ENCODE results near the gene PLCL1. TPM values are rescaled to one million over a fixed set of nuclear protein-coding genes. Genes with fewer than 3 reads are reported as not detected.

PLCL1 gene
- total RNA-seq, 3 donors from 2014 or later: 6.6 to 11.3 (median 11.1) TPM

GRCh38 chr2:197793456-197793855 lies 10.9 kb upstream of the PLCL1 start:
- H3K4me1 ChIP-seq: no peaks in the 10 kb centered on the region
- H3K27ac ChIP-seq: no peak overlapping the region
- intact Hi-C loops (cut with DNase I; ENCODE audit: low total_unique reads): no loop called here
- no peak for DNase-seq (ENCODE audit: low spot score in 2 of 2)
- no peak overlapping the region for H3K4me3 ChIP-seq
- peaks cover 0 to 7% of the 10 kb centered on the region in 2 donors for H3K27me3 ChIP-seq
- no peaks in the 10 kb centered on the region for H3K36me3 ChIP-seq
- TF ChIP-seq POLR2AphosphoS5 (IDR thresholded peaks at IDR 0.05) (no peak), POLR2A (IDR thresholded peaks at IDR 0.05) (no peak)
- TF ChIP-seq, protein P1, sequence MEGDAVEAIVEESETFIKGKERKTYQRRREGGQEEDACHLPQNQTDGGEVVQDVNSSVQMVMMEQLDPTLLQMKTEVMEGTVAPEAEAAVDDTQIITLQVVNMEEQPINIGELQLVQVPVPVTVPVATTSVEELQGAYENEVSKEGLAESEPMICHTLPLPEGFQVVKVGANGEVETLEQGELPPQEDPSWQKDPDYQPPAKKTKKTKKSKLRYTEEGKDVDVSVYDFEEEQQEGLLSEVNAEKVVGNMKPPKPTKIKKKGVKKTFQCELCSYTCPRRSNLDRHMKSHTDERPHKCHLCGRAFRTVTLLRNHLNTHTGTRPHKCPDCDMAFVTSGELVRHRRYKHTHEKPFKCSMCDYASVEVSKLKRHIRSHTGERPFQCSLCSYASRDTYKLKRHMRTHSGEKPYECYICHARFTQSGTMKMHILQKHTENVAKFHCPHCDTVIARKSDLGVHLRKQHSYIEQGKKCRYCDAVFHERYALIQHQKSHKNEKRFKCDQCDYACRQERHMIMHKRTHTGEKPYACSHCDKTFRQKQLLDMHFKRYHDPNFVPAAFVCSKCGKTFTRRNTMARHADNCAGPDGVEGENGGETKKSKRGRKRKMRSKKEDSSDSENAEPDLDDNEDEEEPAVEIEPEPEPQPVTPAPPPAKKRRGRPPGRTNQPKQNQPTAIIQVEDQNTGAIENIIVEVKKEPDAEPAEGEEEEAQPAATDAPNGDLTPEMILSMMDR (IDR thresholded peaks at IDR 0.05): no peak
- H3K9me3 ChIP-seq: no peaks in the 10 kb centered on the region

GRCh38 chr2:197795277-197795676 lies 9.1 kb upstream of the PLCL1 start:
- H3K27me3 ChIP-seq: peaks cover 0 to 7% of the 10 kb centered on the region in 2 donors
- H3K4me3 ChIP-seq: no peak overlapping the region
- H3K9me3 ChIP-seq: no peaks in the 10 kb centered on the region
- no peak for DNase-seq (ENCODE audit: low spot score in 2 of 2)
- TF ChIP-seq, protein P1 (IDR thresholded peaks at IDR 0.05): no peak
- TF ChIP-seq POLR2AphosphoS5 (IDR thresholded peaks at IDR 0.05) (no peak), POLR2A (IDR thresholded peaks at IDR 0.05) (no peak)
- intact Hi-C loops (cut with DNase I; ENCODE audit: low total_unique reads): no loop called here
- no peaks in the 10 kb centered on the region for H3K36me3 ChIP-seq
- H3K4me1 ChIP-seq: no peaks in the 10 kb centered on the region
- H3K27ac ChIP-seq: no peak overlapping the region

GRCh38 chr2:197798187-197798586 lies 6.2 kb upstream of the PLCL1 start:
- H3K9me3 ChIP-seq: no peaks in the 10 kb centered on the region
- no peak overlapping the region for H3K4me3 ChIP-seq
- intact Hi-C loops (cut with DNase I; ENCODE audit: low total_unique reads): no loop called here
- no peak overlapping the region for H3K27ac ChIP-seq
- peaks cover 0 to 6% of the 10 kb centered on the region in 2 donors for H3K27me3 ChIP-seq
- TF ChIP-seq POLR2AphosphoS5 (IDR thresholded peaks at IDR 0.05) (no peak), POLR2A (IDR thresholded peaks at IDR 0.05) (no peak)
- TF ChIP-seq, protein P1 (IDR thresholded peaks at IDR 0.05): no peak
- no peaks in the 10 kb centered on the region for H3K36me3 ChIP-seq
- H3K4me1 ChIP-seq: no peaks in the 10 kb centered on the region
- no peak for DNase-seq (ENCODE audit: low spot score in 2 of 2)

- TF ChIP-seq POLR2AphosphoS5 (IDR thresholded peaks at IDR 0.05): no peak
- TF ChIP-seq POLR2A (IDR thresholded peaks at IDR 0.05): no peak
- TF ChIP-seq, protein P1 (IDR thresholded peaks at IDR 0.05): no peak
- no peak for DNase-seq (ENCODE audit: low spot score in 2 of 2)
- Histone ChIP-seq H3K27me3 (peaks cover 0 to 3% of the 10 kb centered on the region in 2 donors), H3K4me1 (no peaks in the 10 kb centered on the region), H3K27ac (no peak overlapping the region), H3K4me3 (no peak overlapping the region), H3K9me3 (no peaks in the 10 kb centered on the region), H3K36me3 (no peaks in the 10 kb centered on the region)
- intact Hi-C loops (cut with DNase I; ENCODE audit: low total_unique reads): no loop called here
These were observed 5.3 kb upstream of the PLCL1 start for GRCh38 chr2:197799068-197799467.

GRCh38 chr2:197800091-197800490 lies 4.3 kb upstream of the PLCL1 start:
- no peak overlapping the region for H3K4me3 ChIP-seq
- no peaks in the 10 kb centered on the region for H3K9me3 ChIP-seq
- H3K36me3 ChIP-seq: no peaks in the 10 kb centered on the region
- H3K27ac ChIP-seq: no peak overlapping the region
- intact Hi-C loops (cut with DNase I; ENCODE audit: low total_unique reads): no loop called here
- TF ChIP-seq, protein P1 (IDR thresholded peaks at IDR 0.05): no peak
- no peak for TF ChIP-seq POLR2A (IDR thresholded peaks at IDR 0.05)
- TF ChIP-seq POLR2AphosphoS5 (IDR thresholded peaks at IDR 0.05): no peak
- DNase-seq (ENCODE audit: low spot score in 2 of 2): no peak
- peaks cover 0 to 3% of the 10 kb centered on the region in 2 donors for H3K27me3 ChIP-seq
- no peaks in the 10 kb centered on the region for H3K4me1 ChIP-seq

Data from breast epithelium (tissue), 4 donors.